ENCODE results near the gene DUSP3.
A peak's percentile ranks its signal among the peaks of the same experiment; 100 is the strongest.
"Not testable (repeated sequence)": the region's sequence is repeated elsewhere in the genome, so short reads cannot be mapped to it uniquely, and the experiment has no call there.

Gene DUSP3

GRCh38 chr17:43799047-43799446 lies 20.3 kb upstream of the DUSP3 start:
- TF ChIP-seq EZH2 (IDR thresholded peaks at IDR 0.05; ENCODE audit: borderline replicate concordance, low read depth, low read length, severe bottlenecking) (no peak), CTCF (IDR thresholded peaks at IDR 0.05; ENCODE audit: borderline replicate concordance, extremely low read depth, low read length, poor library complexity, severe bottlenecking) (no peak)
- Histone ChIP-seq H2AFZ (ENCODE audit: low read depth, low read length) (no peak overlapping the region), H3K27ac (ENCODE audit: low read length) (no peak overlapping the region), H3K9me3 (ENCODE audit: insufficient read depth, low read length, severe bottlenecking) (no peaks in the 10 kb centered on the region), H3K4me1 (ENCODE audit: insufficient read depth, low read length) (no peaks in the 10 kb centered on the region), H3K4me3 (ENCODE audit: low read depth in 1 of 2, low read length in 2 of 2) (no peak overlapping the region), H3K79me2 (ENCODE audit: insufficient read depth, low read length) (no peaks in the 10 kb centered on the region), H3K36me3 (ENCODE audit: insufficient read depth, low read length) (no peaks in the 10 kb centered on the region), H3K4me2 (ENCODE audit: insufficient read depth, low read length) (no peak overlapping the region), H3K27me3 (ENCODE audit: insufficient read depth, low read length, poor library complexity) (peaks cover 29% of the 10 kb centered on the region), H3K9ac (ENCODE audit: low read depth, low read length) (no peak overlapping the region), H4K20me1 (ENCODE audit: insufficient read depth, low read length) (no peaks in the 10 kb centered on the region)
- no peak for ATAC-seq (ENCODE audit: insufficient read depth, low read depth)
- no peak for DNase-seq

DNA sequence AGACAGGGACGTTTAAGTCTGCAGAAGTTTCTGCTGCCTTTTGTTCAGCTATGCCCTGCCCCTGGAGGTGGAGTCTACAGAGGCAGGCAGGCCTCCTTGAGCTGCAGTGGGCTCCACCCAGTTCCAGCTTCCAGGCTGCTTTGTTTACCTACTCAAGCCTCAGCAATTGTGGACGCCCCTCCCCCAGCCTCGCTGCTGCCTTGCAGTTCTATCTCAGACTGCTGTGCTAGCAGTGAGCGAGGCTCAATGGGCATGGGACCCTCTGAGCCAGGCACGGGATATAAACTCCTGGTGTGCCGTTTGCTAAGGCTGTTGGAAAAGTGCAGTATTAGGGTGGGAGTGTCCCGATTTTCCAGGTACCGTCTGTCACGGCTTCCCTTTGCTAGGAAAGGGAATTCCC lies 19.2 kb upstream of the DUSP3 start:
- not testable (repeated sequence) for H3K9ac ChIP-seq (ENCODE audit: low read depth, low read length); H3K79me2 ChIP-seq (ENCODE audit: insufficient read depth, low read length); H3K9me3 ChIP-seq (ENCODE audit: insufficient read depth, low read length, severe bottlenecking); H2AFZ ChIP-seq (ENCODE audit: low read depth, low read length); H3K4me2 ChIP-seq (ENCODE audit: insufficient read depth, low read length); H3K4me3 ChIP-seq (ENCODE audit: low read depth in 1 of 2, low read length in 2 of 2); H3K4me1 ChIP-seq (ENCODE audit: insufficient read depth, low read length); H3K36me3 ChIP-seq (ENCODE audit: insufficient read depth, low read length); ATAC-seq (ENCODE audit: insufficient read depth, low read depth); H3K27ac ChIP-seq (ENCODE audit: low read length); H4K20me1 ChIP-seq (ENCODE audit: insufficient read depth, low read length)
- peaks cover 19% of the 10 kb centered on the region for H3K27me3 ChIP-seq (ENCODE audit: insufficient read depth, low read length, poor library complexity)
- DNase-seq, result peak; percentile 6

DNA sequence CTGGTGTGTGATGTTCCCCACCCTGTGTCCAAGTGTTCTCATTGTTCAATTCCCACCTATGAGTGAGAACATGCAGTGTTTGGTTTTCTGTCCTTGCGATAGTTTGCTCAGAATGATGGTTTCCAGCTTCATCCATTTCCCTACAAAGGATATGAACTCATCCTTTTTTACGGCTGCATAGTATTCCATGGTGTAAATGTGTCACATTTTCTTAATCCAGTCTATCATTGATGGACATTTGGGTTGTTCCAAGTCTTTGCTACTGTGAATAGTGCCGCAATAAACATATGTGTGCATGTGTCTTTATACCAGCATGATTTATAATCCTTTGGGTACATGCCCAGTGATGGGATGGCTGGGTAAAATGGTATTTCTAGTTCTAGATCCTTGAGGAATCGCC lies 13.9 kb upstream of the DUSP3 start:
- not testable (repeated sequence) for H3K36me3 ChIP-seq (ENCODE audit: insufficient read depth, low read length); H2AFZ ChIP-seq (ENCODE audit: low read depth, low read length); H3K4me3 ChIP-seq (ENCODE audit: low read depth in 1 of 2, low read length in 2 of 2); H3K4me1 ChIP-seq (ENCODE audit: insufficient read depth, low read length); H4K20me1 ChIP-seq (ENCODE audit: insufficient read depth, low read length); ATAC-seq (ENCODE audit: insufficient read depth, low read depth); H3K27ac ChIP-seq (ENCODE audit: low read length); H3K27me3 ChIP-seq (ENCODE audit: insufficient read depth, low read length, poor library complexity); DNase-seq; H3K4me2 ChIP-seq (ENCODE audit: insufficient read depth, low read length); H3K79me2 ChIP-seq (ENCODE audit: insufficient read depth, low read length); H3K9ac ChIP-seq (ENCODE audit: low read depth, low read length); H3K9me3 ChIP-seq (ENCODE audit: insufficient read depth, low read length, severe bottlenecking)

DNA sequence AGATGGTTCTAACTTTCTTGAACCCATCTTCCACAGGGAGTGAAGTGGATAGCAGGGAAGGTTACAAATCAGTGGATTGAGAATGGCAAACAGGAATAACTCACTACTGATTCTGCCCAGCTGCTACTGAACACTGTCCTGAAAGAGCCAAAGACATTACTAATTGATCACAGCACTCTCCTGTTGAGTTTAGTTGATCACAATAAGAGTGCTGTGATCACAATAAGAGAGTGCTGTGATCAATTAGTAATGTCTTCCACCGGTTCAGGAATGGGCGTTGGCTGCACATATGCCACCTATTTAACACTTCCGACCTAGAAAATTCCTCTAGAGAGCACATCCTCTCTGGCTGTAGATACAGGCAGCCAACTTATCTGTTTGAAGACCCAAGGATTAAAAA lies 12.8 kb upstream of the DUSP3 start:
- Histone ChIP-seq H2AFZ (ENCODE audit: low read depth, low read length) (no peak overlapping the region), H3K4me3 (ENCODE audit: low read depth in 1 of 2, low read length in 2 of 2) (no peak overlapping the region), H3K4me1 (ENCODE audit: insufficient read depth, low read length) (no peaks in the 10 kb centered on the region), H3K79me2 (ENCODE audit: insufficient read depth, low read length) (no peaks in the 10 kb centered on the region), H3K9ac (ENCODE audit: low read depth, low read length) (no peak overlapping the region), H3K36me3 (ENCODE audit: insufficient read depth, low read length) (no peaks in the 10 kb centered on the region), H3K27ac (ENCODE audit: low read length) (no peak overlapping the region), H3K27me3 (ENCODE audit: insufficient read depth, low read length, poor library complexity) (no peaks in the 10 kb centered on the region), H3K4me2 (ENCODE audit: insufficient read depth, low read length) (no peak overlapping the region), H3K9me3 (ENCODE audit: insufficient read depth, low read length, severe bottlenecking) (no peaks in the 10 kb centered on the region), H4K20me1 (ENCODE audit: insufficient read depth, low read length) (no peaks in the 10 kb centered on the region)
- DNase-seq, result no peak
- TF ChIP-seq CTCF (IDR thresholded peaks at IDR 0.05; ENCODE audit: borderline replicate concordance, extremely low read depth, low read length, poor library complexity, severe bottlenecking) (no peak), EZH2 (IDR thresholded peaks at IDR 0.05; ENCODE audit: borderline replicate concordance, low read depth, low read length, severe bottlenecking) (no peak)
- no peak for ATAC-seq (ENCODE audit: insufficient read depth, low read depth)

Measured in DND-41 (cell line).